Measurements from ENCODE around the gene MICAL2. TPM values are rescaled to one million over a fixed set of nuclear protein-coding genes. Genes with fewer than 3 reads are reported as not detected.
A peak's percentile ranks its signal among the peaks of the same experiment; 100 is the strongest.

Gene MICAL2
- polyA plus RNA-seq, 2 of the 4 experiments (the other 2 are of a cell fraction), result 39.8 to 42.1 TPM

- FAIRE-seq (no peak), ATAC-seq (no peak)
- TF ChIP-seq PHF8 (IDR thresholded peaks at IDR 0.05; ENCODE audit: borderline replicate concordance, low read depth) (no peak), NPAS2 (CRISPR knock-in tag; IDR thresholded peaks at IDR 0.05; ENCODE audit: borderline replicate concordance) (no peak), FOSL2 (IDR thresholded peaks at IDR 0.05) (no peak), FOSL2 (CRISPR knock-in tag; IDR thresholded peaks at IDR 0.05) (no peak), TFCP2L1 (CRISPR knock-in tag; IDR thresholded peaks at IDR 0.05) (no peak), JUNB (IDR thresholded peaks at IDR 0.05) (no peak), JUN (IDR thresholded peaks at IDR 0.05) (no peak), MAZ (IDR thresholded peaks at IDR 0.05; ENCODE audit: borderline replicate concordance, low read depth, low read length) (no peak), SREBF2 (IDR thresholded peaks at IDR 0.05) (no peak), EHMT2 (IDR thresholded peaks at IDR 0.05; ENCODE audit: low read depth) (no peak), HOXA7 (CRISPR knock-in tag; IDR thresholded peaks at IDR 0.05) (no peak)
Measured at GRCh38 chr11:12164061-12165014, 53.9 kb downstream of the MICAL2 start.

GRCh38 chr11:12165237-12165875 lies 55.0 kb downstream of the MICAL2 start:
- 92% methylated on average over 8 of the region's 8 CpGs for WGBS (ENCODE audit: missing lambda C conversion rate)
- H3K9me3 ChIP-seq, result no peaks in the 10 kb centered on the region
- H3K27ac ChIP-seq, result peak overlapping the region; percentile 83 to 90
- no peak for ATAC-seq
- H3K4me3 ChIP-seq, result no peak overlapping the region
- no peak for DNase-seq (ENCODE audit: low read depth in 1 of 2, low spot score in 1 of 2)
- TF ChIP-seq EHMT2 (IDR thresholded peaks at IDR 0.05; ENCODE audit: low read depth), result no peak
- no peak for TF ChIP-seq POLR2AphosphoS2 (conservative IDR thresholded peaks at IDR 0.05; ENCODE audit: low read length)
- no peak for TF ChIP-seq USF2 (IDR thresholded peaks at IDR 0.05)
- TF ChIP-seq SREBF2 (IDR thresholded peaks at IDR 0.05), result no peak
- no peak for TF ChIP-seq HOXB13 (CRISPR knock-in tag; IDR thresholded peaks at IDR 0.05; ENCODE audit: low read depth)
- TF ChIP-seq TFCP2L1 (CRISPR knock-in tag; IDR thresholded peaks at IDR 0.05), result no peak
- TF ChIP-seq ZC3H11A (IDR thresholded peaks at IDR 0.05), result no peak
- no peak for TF ChIP-seq ELK1 (IDR thresholded peaks at IDR 0.05; ENCODE audit: low read depth, low read length)
- TF ChIP-seq SMC3 (IDR thresholded peaks at IDR 0.05), result no peak
- no peak for TF ChIP-seq ESRRA (IDR thresholded peaks at IDR 0.05; ENCODE audit: borderline replicate concordance, low read length)
- TF ChIP-seq HES2 (IDR thresholded peaks at IDR 0.05), result no peak
- no peak for TF ChIP-seq GATA3 (IDR thresholded peaks at IDR 0.05; ENCODE audit: borderline replicate concordance)
- TF ChIP-seq MAFK (IDR thresholded peaks at IDR 0.05; ENCODE audit: partially characterized antibody), result no peak
- TF ChIP-seq E2F6 (IDR thresholded peaks at IDR 0.05; ENCODE audit: borderline replicate concordance, low read depth), result no peak
- no peak for TF ChIP-seq BCL3 (IDR thresholded peaks at IDR 0.05)
- TF ChIP-seq CBX2 (IDR thresholded peaks at IDR 0.05; ENCODE audit: borderline replicate concordance, low read depth), result no peak
- TF ChIP-seq NFE2L2 (conservative IDR thresholded peaks at IDR 0.05; ENCODE audit: low read length), result no peak
- no peak for TF ChIP-seq RFX5 (IDR thresholded peaks at IDR 0.05)
- TF ChIP-seq ZSCAN20 (CRISPR knock-in tag; IDR thresholded peaks at IDR 0.05), result no peak
- FAIRE-seq, result no peak
- CTCF ChIA-PET, result interaction anchor here (1.4 to 5.3 kb wide), 5 partner anchors 8 to 118 kb away, joined by 7 to 22 read pairs (median 7); no protein-coding TSS in a partner anchor
- POLR2A ChIA-PET, result interaction anchor here (1.4 kb wide), 1 partner anchor 1307 kb away, joined by 3 read pairs; the partner anchor contains the start of gene ZBED5
- peaks cover 78% of the 10 kb centered on the region for H3K4me1 ChIP-seq
- H3K4me2 ChIP-seq, result no peak overlapping the region; the same call in 2 of the 3 replicates

More at GRCh38 chr11:12164061-12165014, 53.9 kb downstream of the MICAL2 start:
- Histone ChIP-seq H3K9me3 (no peaks in the 10 kb centered on the region), H3K27ac (peak overlapping the region; percentile 34 to 90; a peak in 5 of 6 replicates), H3K4me3 (no peak overlapping the region), H3K4me2 (no peak overlapping the region), H3K4me1 (peaks cover 81% of the 10 kb centered on the region)
- WGBS (ENCODE audit: missing lambda C conversion rate), result 87% methylated on average over 9 of the region's 9 CpGs
- ChIA-PET POLR2A (interaction anchor here (1.3 to 1.4 kb wide), 3 partner anchors 78 to 1306 kb away, joined by 3 to 5 read pairs (median 3); partner anchors contain the start of gene ZBED5), CTCF (interaction anchor here (0.7 to 5.3 kb wide), 11 partner anchors 10 to 366 kb away, joined by 3 to 22 read pairs (median 3); no protein-coding TSS in a partner anchor)
- peak in 1 of 2 experiments; percentile 46 for DNase-seq (ENCODE audit: low read depth in 1 of 2, low spot score in 1 of 2)

All from A549 (cell line).